PC-3 (cell line): ENCODE results near the gene PVR. TPM values are rescaled to one million over a fixed set of nuclear protein-coding genes. Genes with fewer than 3 reads are reported as not detected.

Experiments
- ATAC-seq: fragments of 200-7000 bp; cut with Tn5 transposase; 2 replicates; pipeline ENCODE4 v1.9.1; 2020; ENCODE audit warnings: mild to moderate bottlenecking, moderate library complexity
- BruUV-seq: library from RNA; stranded (reverse); fragments of 400-500 nt; replicated peaks from 2 replicates; lab custom pipeline; 2021; lab: Mats Ljungman, UMichigan
- CTCF ChIA-PET: fragments of 300-600 bp; sonication (Branson Sonifier 250); formaldehyde crosslinking; loops from one replicate; lab custom pipeline; 2022; ENCODE audit warnings: antibody characterized with exemption; lab: Charles Lee
- POLR2A ChIA-PET: fragments of 300-600 bp; sonication (Branson Sonifier 250); formaldehyde crosslinking; loops from one replicate; lab custom pipeline; 2022; ENCODE audit warnings: antibody characterized with exemption; ENCODE audit not compliant: unreplicated experiment; lab: Charles Lee
- DNase-seq: peaks from one replicate; pipeline ENCODE4 v3.0.0-alpha.2; 2015
- H2AFZ ChIP-seq: fragments of 300-600 bp; sonication (generic); 2 replicates; pipeline ENCODE4 v1.6.0; 2016; ENCODE audit warnings: antibody characterized with exemption, low read length
- H3F3A ChIP-seq: fragments of 300-600 bp; sonication (generic); one replicate; pipeline ENCODE4 v1.6.0; 2017; ENCODE audit warnings: antibody characterized with exemption, low read length, control low read depth, mild to moderate bottlenecking; ENCODE audit not compliant: unreplicated experiment
- H3K27ac ChIP-seq: fragments of 300-600 bp; sonication (generic); 2 replicates; pipeline ENCODE4 v1.5.1; 2016; ENCODE audit warnings: mild to moderate bottlenecking, low read length
- H3K27me3 ChIP-seq: fragments of 300-600 bp; sonication (generic); 2 replicates; pipeline ENCODE4 v1.6.1; 2016; ENCODE audit warnings: low read length, mixed read lengths
- H3K36me3 ChIP-seq: fragments of 300-600 bp; sonication (generic); 2 replicates; pipeline ENCODE4 v1.6.1; 2016; ENCODE audit warnings: low read depth, mixed run types, low read length, mixed read lengths
- H3K4me1 ChIP-seq: fragments of 300-600 bp; sonication (generic); 2 replicates; pipeline ENCODE4 v1.5.1; 2016; ENCODE audit warnings: low read length; ENCODE audit not compliant: insufficient read depth
- H3K4me2 ChIP-seq: fragments of 300-600 bp; sonication (generic); 2 replicates; pipeline ENCODE4 v1.6.0; 2016; ENCODE audit warnings: low read length
- H3K4me3 ChIP-seq: fragments of 300-600 bp; sonication (generic); 2 replicates; pipeline ENCODE4 v1.5.1; 2016; ENCODE audit warnings: mild to moderate bottlenecking, low read length, mixed read lengths
- H3K79me2 ChIP-seq: fragments of 300-600 bp; sonication (generic); 2 replicates; pipeline ENCODE4 v1.6.1; 2017; ENCODE audit warnings: low read length, mixed read lengths
- H3K9ac ChIP-seq: fragments of 300-600 bp; sonication (generic); 2 replicates; pipeline ENCODE4 v1.6.0; 2016; ENCODE audit warnings: mild to moderate bottlenecking, low read length
- H3K9me2 ChIP-seq: fragments of 300-600 bp; sonication (generic); replicated peaks from 2 replicates; pipeline ENCODE4 v1.6.1; 2016; ENCODE audit warnings: mixed run types, low read length, mixed read lengths
- H3K9me3 ChIP-seq: fragments of 300-600 bp; sonication (generic); 2 replicates; pipeline ENCODE4 v1.6.1; 2016; ENCODE audit warnings: low read length, mixed read lengths
- H4K20me1 ChIP-seq: fragments of 300-600 bp; sonication (generic); 2 replicates; pipeline ENCODE4 v1.6.1; 2016; ENCODE audit warnings: low read length, mixed read lengths
- EZH2 ChIP-seq: fragments of 300-600 bp; sonication (generic); IDR thresholded peaks from one replicate; pipeline ENCODE4 v1.6.1; 2017; ENCODE audit warnings: antibody characterized with exemption, mild to moderate bottlenecking, low read length; ENCODE audit not compliant: unreplicated experiment
- EZH2phosphoT487 ChIP-seq: fragments of 300-600 bp; sonication (generic); IDR thresholded peaks from 2 replicates; pipeline ENCODE4 v1.6.1; 2018; ENCODE audit warnings: mild to moderate bottlenecking, antibody characterized with exemption, low read length, borderline replicate concordance
- intact Hi-C: fragments of 100-400 bp; cut with micrococcal nuclease; formaldehyde crosslinking; loops from 2 replicates; pipeline ENCODE4 v1.9.0; 2023
- total RNA-seq: library from RNA; depleted of rRNA; stranded (reverse); fragments of >200 nt; gene quantifications from 2 replicates; pipeline ENCODE4 v1.2.3, GENCODE V29; 2014
- TF ChIP-seq, protein P1 (sequence below): fragments of 300-600 bp; sonication (generic); conservative IDR thresholded peaks from 2 replicates; pipeline ENCODE4 v1.5.1; 2017; ENCODE audit warnings: antibody characterized with exemption, low read depth, mild to moderate bottlenecking, low read length

PVR gene
- total RNA-seq, 1 experiment from 2014 or later = 75.3 TPM

DNA sequence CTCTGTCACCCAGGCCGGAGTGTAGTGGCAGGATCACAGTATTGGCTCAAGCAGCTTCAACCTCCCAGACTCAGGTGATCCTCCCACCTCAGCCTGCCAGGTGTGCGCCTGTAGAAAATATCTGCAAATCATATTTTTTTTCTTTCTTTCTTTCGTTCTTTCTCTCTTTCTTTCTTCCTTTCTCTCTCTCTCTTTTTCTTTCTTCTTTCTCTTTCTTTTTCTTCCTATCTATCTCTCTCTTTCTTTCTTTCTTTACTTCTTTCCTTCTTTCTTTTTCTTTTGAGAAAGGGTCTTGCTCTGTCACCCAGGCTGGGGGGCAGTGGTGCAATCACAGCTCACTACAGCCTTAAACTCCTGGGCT, 46.6 kb upstream of the PVR start:
- TF ChIP-seq, protein P1, sequence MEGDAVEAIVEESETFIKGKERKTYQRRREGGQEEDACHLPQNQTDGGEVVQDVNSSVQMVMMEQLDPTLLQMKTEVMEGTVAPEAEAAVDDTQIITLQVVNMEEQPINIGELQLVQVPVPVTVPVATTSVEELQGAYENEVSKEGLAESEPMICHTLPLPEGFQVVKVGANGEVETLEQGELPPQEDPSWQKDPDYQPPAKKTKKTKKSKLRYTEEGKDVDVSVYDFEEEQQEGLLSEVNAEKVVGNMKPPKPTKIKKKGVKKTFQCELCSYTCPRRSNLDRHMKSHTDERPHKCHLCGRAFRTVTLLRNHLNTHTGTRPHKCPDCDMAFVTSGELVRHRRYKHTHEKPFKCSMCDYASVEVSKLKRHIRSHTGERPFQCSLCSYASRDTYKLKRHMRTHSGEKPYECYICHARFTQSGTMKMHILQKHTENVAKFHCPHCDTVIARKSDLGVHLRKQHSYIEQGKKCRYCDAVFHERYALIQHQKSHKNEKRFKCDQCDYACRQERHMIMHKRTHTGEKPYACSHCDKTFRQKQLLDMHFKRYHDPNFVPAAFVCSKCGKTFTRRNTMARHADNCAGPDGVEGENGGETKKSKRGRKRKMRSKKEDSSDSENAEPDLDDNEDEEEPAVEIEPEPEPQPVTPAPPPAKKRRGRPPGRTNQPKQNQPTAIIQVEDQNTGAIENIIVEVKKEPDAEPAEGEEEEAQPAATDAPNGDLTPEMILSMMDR = no peak
- no peak for TF ChIP-seq EZH2
- no peak for TF ChIP-seq EZH2phosphoT487
- Histone ChIP-seq H3K36me3 (no peaks in the 10 kb centered on the region), H3K4me1 (peaks cover 11% of the 10 kb centered on the region; the same call in 1 of the 2 replicates), H3K4me2 (0 out of 2 replicates have a peak overlapping the region, but pooled peaks have one; percentile 31), H3K27me3 (no peaks in the 10 kb centered on the region), H3K9ac (no peak overlapping the region), H3K9me2 (no peaks in the 10 kb centered on the region), H4K20me1 (no peaks in the 10 kb centered on the region), H3K27ac (no peak overlapping the region), H3F3A (no peaks in the 10 kb centered on the region), H3K4me3 (no peak overlapping the region), H2AFZ (no peak overlapping the region), H3K79me2 (no peaks in the 10 kb centered on the region), H3K9me3 (no peaks in the 10 kb centered on the region)
- ATAC-seq (no peak), DNase-seq (no peak)
- ChIA-PET POLR2A (no interaction called here), CTCF (no interaction called here)
- intact Hi-C loops = no loop called here
- BruUV-seq = no TSS peak

DNA sequence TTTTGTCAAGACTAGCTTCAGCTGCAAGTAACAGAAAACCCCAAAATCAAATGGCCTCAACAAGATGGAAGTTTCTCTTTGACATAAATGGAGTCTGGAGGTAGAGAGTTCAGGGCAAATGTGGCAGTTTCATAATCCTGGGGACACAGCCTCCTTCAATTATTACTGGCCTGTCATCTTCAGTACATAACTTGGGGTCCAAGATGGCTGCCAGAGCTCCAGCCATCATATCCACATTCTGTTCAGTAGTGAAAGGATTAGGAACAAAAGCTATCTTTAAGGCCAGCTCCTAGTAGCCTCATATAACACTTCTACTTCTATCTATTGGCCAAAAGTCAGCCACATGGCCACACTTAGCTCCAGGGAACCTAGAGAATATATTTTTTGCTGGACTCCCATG, 45.4 kb upstream of the PVR start:
- no peak for ATAC-seq

DNA sequence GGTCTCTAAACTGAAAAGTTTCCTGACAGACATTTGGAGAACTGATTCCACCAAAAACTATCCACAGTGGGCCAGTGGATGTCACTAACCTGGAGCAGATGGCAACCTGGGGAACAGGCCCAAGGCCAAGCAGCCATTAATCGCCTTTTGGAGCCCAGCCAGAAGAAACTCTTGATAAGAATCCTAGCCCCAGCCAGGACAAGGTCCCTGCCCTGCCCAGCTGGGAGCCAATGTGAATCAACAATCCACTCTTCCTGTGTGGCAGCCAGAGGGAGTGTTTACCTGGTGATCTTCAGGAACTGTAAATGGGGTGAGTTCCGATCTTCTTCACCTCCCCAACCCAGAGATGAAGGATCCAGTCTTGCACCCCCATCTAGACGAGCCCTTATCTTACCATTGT, 44.8 kb upstream of the PVR start:
- no peak for ATAC-seq
- TF ChIP-seq EZH2 (no peak), EZH2phosphoT487 (no peak)
- TF ChIP-seq, protein P1 = no peak
- no TSS peak for BruUV-seq

More for the DNA sequence above, 45.4 kb upstream of the PVR start:
- ChIA-PET POLR2A (no interaction called here), CTCF (no interaction called here)
- no TSS peak for BruUV-seq
- no peak for DNase-seq
- H3K27ac ChIP-seq = no peak overlapping the region
- H3K4me2 ChIP-seq = no peak overlapping the region
- H3K9ac ChIP-seq = no peak overlapping the region
- H3F3A ChIP-seq = no peaks in the 10 kb centered on the region
- TF ChIP-seq EZH2 (no peak), EZH2phosphoT487 (no peak)
- TF ChIP-seq, protein P1 = no peak
- H3K4me1 ChIP-seq = peaks cover 16% of the 10 kb centered on the region
- H3K9me2 ChIP-seq = no peaks in the 10 kb centered on the region
- no peaks in the 10 kb centered on the region for H3K27me3 ChIP-seq
- intact Hi-C loops = no loop called here
- no peak overlapping the region for H3K4me3 ChIP-seq
- no peaks in the 10 kb centered on the region for H3K9me3 ChIP-seq
- no peaks in the 10 kb centered on the region for H3K79me2 ChIP-seq
- no peaks in the 10 kb centered on the region for H3K36me3 ChIP-seq
- H2AFZ ChIP-seq = no peak overlapping the region
- H4K20me1 ChIP-seq = no peaks in the 10 kb centered on the region

More for the DNA sequence above, 44.8 kb upstream of the PVR start:
- no peak overlapping the region for H3K4me2 ChIP-seq
- intact Hi-C loops = no loop called here
- H3K4me3 ChIP-seq = no peak overlapping the region
- CTCF ChIA-PET = no interaction called here
- no peaks in the 10 kb centered on the region for H3K9me3 ChIP-seq
- no peaks in the 10 kb centered on the region for H3K9me2 ChIP-seq
- no peak overlapping the region for H3K27ac ChIP-seq
- peaks cover 21% of the 10 kb centered on the region for H3K4me1 ChIP-seq
- H3K36me3 ChIP-seq = no peaks in the 10 kb centered on the region
- H3F3A ChIP-seq = no peaks in the 10 kb centered on the region
- POLR2A ChIA-PET = no interaction called here
- H4K20me1 ChIP-seq = no peaks in the 10 kb centered on the region
- H2AFZ ChIP-seq = no peak overlapping the region
- H3K9ac ChIP-seq = no peak overlapping the region
- DNase-seq = no peak
- no peaks in the 10 kb centered on the region for H3K27me3 ChIP-seq
- no peaks in the 10 kb centered on the region for H3K79me2 ChIP-seq
